GM19328 (cell line): Measurements from ENCODE around the gene USH2A.

ENCODE experiments used
- ATAC-seq: cut with Tn5 transposase; IDR thresholded peaks from one replicate; pipeline ENCODE4 v1.9.1; 2021; ENCODE audit warnings: mild to moderate bottlenecking, moderate library complexity; ENCODE audit not compliant: unreplicated experiment

The USH2A gene

DNA sequence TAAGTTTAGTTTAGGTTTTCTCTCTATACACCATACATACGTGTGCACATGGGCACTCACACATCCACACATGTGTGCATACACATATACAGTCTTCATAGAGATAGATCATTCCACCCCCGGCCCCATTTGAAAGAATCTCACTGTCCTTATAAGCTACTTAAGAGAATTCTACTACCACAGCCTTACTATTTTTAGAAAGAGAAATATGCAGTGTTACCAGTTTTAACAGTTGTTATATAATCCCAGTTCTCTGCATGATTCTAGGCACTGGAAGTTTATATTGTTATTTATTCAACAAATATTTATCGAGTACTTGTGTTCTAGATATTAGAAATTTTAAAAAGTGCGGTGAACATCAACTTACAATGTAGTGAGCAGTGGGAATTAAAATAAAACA, 814.6 kb downstream of the USH2A start:
- ATAC-seq: no peak

DNA sequence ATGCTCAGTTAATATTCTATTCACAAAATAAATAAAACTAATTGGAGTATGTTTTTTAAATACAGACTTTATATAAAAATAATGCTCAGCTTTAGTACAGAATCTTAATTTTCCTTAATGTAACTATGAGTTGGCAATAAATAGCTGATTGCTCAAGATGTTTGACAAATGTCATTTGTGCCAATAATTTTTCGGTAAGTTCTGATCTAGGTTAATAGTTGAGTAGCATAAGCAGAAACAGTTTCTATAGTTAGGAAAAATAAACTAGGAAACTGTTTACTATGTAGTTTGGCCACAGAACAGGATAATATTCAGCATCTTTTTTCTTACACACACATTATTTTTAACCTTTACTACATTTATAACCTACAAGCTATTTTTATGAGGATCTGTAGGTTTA, 815.8 kb downstream of the USH2A start:
- ATAC-seq: no peak

DNA sequence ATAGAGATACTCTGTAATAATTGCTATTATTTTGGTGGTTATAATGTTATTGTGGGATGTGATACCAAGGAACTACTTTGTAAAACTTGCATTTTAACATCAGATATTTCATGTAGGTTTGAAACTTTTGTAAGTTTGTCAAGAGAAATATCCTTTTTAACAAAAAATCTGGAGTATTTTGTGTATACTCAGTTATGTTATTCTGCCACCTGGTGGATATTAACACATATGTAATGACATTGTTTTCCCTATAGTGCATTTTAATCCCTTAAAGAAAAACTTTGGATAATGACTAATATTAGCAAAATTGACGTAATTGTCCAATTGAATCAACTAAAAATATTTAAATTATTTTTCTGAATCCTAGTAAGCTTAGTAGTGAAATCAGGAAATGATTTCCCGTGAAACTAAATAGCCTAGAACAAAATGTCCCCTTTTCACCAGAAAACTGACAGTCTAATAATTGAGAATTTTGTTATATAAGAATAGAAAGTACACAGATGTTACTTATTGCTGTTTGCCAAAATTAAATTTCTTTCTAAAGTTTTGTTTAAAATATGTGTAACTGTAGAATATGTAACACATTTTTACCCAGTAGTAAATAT, 816.6 kb downstream of the USH2A start:
- no peak for ATAC-seq

DNA sequence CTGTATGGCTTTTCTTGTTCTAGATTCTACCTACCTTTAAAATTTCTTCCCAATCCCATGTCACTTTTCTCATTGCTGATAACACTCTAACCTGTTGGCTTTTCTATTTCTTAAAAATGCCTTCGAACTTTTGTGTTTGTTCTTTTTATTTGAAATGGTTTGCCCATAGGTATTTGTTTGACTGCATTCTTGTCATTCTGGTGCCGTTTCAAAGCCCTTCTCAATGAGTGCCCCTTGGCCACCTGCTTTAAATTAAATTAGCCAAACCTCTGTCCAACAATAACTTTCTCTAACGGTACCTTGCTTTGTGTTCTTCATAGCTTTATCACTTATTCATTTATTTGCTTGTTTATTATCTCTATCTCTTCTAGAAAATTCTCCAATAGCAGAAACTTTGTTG, 817.2 kb downstream of the USH2A start:
- ATAC-seq: no peak

DNA sequence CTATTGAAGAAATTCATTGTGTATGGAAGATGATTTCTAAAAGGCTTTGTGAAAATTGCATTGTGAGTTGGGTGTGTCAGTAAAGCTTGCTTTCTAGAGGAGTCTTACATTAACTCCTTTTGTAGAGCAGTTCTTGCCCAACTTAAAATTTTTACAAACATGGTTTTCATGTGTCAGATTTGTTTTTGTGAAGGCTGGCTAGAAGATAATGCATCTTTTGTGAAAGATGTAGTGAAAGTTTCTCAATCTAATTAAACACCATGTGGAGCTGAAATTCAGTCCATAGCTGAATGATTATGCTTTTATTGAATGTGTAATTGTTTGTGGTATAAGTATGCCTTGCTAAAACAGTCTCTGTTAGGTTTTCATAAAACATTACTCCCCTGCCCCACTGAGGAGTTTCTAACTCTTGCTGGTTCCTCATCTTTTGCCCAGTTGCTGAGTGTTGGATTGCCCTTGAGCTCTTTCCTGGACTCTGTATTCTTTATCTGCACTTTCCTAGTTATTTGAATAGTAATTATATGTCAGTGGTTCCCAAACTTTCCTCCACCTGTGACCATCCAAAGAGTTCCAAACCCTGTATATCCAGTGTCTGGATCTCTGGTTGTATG, 818.1 kb downstream of the USH2A start:
- ATAC-seq: no peak

DNA sequence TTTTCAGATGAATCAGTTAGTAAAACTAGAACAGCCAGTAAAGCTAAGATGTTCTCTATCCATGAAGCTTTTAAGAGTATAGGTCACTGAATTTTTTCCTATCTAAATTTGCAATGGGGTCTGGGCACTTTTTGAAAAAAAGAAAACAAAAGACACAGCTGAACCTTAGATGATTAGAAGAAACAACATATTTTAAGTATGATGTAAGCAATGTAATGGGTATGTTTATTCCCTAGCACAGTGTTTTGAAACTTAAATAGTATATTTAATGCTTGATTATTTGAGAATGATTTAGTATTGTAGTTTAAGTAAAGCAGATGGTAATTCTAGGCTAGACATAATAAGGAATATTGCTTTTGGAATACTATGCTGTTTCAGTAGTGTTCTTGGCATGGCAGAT, 819.9 kb downstream of the USH2A start:
- ATAC-seq: no peak

DNA sequence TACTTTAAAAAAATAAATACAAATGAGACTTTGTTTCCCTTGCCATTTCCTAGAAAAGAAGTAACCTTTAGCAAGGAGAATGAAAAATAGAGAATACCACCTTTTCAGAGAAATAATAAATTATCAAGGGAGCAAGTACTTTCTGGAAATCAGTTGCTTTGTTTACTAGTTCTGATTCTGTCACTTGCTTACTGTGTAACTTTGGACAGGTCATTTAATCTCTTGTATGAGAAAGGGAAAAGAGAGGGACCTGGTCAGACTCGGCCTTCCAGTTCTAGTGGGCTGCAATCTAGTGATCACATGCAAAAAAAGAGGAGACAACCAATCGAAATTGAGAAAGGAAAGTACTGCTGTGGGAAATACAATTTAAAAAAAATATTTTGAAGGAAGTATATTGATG, 822.0 kb downstream of the USH2A start:
- ATAC-seq: no peak

DNA sequence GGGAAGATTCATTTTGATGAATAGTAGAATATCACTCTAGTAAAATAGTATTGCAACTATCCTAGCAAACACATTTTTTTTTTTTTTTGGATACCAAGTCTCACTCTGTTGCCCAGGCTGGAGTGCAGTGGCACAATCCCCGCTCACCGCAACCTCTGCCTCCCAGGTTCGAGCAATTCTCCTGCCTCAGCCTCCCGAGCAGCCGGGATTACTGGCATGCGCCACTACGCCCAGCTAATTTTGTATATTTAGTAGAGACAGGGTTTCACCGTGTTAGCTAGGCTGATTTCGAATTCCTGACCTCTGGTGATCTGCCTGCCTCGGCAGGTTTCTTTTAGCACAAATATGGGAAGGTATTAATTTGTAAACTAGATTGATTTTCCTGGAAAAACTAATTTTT, 822.4 kb downstream of the USH2A start:
- ATAC-seq: no peak

DNA sequence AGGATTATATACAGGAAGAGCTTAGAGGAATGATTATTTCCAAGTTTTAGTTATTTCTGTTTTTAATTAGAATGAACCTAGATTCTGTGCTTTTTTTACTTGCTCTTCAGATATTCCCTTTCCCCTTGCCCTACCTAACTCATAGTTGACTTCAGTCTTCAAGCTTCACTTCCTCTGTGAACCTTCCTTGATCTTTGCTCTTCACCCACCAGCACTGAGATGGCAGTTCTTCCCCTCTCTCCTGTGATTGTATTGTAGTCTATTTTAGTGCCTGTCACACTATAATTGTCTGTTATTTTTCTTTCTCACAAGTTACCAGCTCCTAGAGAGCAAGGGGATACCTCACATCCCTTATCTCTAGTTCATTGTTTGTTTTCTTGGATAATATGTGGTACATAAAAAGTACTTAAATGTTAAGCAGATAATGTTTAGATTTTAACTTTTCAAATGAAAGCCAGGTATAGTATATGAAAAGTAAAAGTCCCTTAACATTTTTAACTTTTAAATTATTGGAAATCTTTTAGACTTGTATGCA, 822.9 kb downstream of the USH2A start:
- no peak for ATAC-seq

DNA sequence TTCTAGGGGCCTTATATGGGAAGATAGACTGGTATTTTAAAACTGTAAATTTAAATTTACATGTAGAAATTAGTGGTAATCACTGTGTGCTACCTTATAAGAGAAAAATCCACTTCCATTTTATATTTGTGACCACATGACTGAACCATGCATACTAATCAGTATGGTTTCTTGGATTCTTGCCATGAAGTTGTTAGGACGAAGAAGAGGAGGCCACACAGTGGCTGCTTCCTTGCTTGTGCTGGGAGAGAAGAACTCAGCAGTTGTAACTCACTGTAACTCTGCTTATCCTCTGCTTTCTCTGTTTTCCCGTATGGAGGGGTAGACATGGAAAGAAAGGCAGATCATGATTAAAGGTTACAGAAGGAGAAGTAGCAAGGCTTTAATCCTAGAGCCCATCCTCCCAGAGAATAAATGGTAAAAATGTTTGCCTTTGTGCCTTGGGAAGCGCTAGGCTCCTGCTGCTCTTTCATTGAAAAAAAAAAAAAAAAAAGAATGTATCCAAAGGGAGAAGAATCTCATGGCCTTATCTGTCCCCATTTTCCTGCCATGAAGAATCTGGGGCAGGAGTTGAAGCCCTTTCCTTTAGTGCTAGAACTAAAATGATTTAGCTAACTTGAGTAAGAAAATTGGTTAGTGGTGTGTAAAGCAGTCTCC, 823.7 kb downstream of the USH2A start:
- ATAC-seq: no peak

DNA sequence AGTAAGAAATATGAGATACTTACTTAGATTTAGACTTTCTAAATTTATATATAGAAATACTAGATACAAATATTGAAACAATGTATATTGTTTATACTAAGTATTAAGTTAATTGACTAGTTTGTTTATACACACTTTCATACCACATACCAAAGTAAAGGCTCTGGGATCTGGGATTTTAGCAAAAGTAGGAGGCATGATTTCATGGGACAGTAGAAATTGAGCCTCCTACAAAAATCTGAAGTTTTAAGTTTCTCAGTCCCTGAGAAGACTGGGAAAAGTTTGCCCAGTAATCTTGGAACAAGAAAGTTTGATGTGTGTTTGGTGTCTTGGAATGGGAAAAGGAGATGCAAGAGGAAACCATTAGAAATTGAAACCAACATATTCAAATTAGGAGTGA, 825.3 kb downstream of the USH2A start:
- ATAC-seq: no peak

DNA sequence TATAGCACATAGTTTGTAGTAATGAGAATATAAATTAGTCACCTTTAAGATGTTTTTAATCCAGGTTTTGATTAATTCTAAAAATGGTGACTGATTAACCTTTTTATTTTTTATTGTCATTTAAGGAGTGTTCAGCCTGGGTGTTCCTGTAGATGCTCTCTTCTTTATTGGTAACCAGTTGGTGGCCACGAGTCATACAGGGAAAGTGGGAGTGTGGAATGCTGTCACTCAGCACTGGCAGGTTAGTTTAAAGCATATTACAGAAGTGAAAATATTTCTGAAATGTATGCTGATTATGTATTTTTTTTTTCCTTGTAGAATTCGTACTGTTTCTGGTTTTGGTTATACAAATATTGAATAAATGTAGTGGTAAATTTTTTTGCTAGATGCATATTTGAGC, 828.0 kb downstream of the USH2A start:
- no peak for ATAC-seq

DNA sequence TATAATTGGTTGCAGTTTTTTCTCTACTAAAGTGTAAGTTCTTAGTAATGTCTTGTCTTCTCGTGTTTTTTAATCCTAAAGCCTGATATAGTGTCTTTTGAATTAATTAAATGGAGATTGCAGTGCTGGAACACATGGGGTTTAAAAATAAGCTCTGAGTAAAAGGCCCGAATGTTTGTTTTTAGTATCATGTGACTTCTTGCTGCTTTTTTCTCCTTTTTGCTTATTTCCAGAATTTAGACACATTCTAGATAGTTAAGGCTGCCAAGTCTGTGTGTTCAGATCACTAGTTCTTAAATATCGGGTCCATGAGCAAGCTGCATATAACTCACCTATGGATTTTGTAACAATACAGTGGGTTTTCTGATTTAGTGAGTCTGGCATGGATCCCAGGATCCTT, 828.6 kb downstream of the USH2A start:
- ATAC-seq: no peak

DNA sequence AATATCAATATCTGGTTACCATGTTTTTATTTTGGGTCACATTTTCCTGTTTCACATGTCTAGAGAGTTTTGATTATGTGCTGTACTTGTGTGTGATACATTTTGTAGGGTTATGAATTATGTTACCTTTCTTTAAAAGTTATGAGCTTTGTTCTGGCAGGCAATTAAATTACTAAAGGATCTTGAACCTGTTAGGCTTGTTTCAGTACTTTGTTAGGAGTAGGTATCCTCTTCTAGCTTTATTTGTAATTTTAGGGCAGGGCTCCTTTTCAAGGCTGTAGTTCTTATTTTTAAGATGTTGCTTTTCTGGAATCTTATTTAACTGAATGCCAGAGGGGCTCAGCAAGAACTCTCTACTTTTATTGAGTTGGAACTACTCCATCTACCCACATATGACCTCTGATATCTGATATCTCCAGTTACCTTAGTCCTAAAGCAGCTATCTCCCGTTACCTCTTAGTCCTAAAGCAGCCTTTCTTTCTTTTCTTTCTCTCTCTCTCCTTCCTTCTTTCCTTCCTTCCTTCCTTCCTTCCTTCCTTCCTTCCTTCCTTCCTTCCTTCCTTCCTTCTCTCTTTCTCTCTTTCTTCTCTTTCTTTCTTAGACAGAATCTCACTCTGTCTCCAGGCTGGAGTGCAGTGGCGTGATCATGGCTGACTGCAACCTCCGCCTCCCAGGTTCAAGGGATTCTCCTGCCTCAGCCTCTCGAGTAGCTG, 832.3 kb downstream of the USH2A start:
- no peak for ATAC-seq

DNA sequence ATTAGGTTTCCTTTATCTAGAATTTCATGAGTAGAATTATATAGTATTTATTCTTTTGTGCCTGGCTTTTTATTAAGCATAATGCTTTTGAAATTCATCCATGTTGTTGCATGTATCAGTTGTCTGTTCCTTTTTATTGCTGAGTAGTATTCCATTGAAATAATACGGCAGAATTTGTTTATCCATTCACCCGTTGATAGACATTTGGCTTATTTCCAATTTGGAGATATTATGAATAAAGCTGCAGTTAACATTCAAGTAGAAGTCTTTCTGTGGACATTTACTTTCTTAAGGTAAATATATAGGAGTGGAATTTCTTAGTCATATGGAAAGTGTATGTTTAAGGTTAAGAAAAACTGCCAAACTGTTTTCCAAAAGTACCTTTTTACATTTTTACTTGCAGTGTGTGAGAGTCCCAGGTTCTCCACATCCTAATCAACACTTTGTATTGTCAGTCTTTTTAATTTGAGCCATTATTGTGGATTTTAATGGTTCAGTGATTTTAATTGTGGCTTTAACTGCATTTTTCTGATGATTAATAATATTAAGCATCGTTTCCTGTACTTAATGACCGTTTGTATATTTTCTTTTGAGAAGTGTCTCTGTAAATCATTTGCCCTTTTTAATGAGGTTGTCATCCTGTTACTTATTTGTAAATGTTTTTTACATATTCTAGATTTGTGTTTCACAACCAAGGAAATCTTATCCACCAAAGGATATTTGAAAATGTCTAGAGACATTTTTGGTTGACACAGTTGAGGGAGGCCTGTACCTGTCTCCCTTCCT, 833.4 kb downstream of the USH2A start:
- no peak for ATAC-seq

DNA sequence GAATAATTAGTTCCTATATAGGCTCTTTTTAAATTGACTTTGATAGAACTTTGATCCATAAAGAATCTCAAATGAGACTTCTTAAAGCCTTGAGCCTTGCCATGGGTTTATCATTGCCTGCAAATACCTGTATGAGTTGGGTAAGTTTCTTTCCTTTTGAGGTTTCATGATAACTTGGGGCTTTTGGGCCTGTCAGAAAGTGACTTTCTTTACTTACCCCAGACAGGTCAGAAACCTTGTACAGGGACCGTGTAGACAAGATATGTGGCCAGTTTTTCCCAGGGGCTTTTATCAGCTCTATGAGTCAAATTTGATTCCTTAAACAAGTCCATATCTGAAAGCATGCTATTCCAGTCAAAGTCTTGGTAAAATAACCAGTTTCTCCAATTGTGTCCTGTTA, 838.9 kb downstream of the USH2A start:
- ATAC-seq: no peak

DNA sequence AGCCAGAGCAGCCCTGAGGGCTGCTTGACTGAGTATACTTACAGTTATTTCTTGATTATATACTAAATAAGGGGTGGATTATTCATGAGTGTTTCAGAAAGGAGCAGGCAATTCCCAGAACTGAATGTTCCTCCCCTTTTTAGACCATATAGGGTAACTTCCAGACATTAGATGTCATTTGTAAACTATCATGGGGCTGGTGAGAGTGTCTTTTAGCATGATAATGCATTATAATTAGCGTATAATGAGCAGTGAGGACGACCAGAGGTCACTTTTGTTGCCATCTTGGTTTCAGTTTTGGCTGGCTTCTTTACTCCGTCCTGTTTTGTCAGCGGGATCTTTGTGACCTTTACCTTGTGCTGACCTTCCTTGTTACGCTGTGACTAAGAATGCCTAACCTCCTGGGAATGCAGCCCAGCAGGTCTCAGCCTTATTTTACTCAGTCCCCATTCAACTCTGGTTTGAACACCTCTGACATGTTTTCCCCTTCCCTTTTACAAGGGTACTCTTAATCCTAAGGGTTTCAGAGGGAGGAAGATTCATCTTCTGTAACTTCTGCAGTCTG, 840.0 kb downstream of the USH2A start:
- ATAC-seq: no peak

DNA sequence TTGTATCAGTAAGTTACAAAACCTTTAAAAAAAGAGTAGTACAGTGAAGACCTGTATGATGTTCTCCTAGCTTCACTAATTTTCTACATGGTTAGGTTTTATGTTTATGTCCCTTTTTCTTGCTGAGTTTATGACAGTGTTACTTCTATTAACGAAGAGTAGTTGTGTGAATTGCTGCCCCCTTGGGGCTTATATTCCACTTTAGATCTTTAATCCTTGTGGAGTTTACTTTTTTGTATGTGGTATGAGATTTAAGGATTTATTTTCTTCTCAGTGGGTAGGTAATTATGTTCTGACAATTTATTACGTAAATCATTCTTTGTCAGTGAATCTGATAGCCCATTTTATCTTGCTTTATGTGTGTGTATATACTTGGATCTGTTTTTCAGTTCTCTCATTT, 841.4 kb downstream of the USH2A start:
- no peak for ATAC-seq
